D341Med (cell line): Measurements from ENCODE around the gene RARB.

Source experiments
- DNase-seq: peaks from one replicate; pipeline ENCODE4 v3.0.0; 2012; ENCODE audit warnings: low spot score

The RARB gene

DNA sequence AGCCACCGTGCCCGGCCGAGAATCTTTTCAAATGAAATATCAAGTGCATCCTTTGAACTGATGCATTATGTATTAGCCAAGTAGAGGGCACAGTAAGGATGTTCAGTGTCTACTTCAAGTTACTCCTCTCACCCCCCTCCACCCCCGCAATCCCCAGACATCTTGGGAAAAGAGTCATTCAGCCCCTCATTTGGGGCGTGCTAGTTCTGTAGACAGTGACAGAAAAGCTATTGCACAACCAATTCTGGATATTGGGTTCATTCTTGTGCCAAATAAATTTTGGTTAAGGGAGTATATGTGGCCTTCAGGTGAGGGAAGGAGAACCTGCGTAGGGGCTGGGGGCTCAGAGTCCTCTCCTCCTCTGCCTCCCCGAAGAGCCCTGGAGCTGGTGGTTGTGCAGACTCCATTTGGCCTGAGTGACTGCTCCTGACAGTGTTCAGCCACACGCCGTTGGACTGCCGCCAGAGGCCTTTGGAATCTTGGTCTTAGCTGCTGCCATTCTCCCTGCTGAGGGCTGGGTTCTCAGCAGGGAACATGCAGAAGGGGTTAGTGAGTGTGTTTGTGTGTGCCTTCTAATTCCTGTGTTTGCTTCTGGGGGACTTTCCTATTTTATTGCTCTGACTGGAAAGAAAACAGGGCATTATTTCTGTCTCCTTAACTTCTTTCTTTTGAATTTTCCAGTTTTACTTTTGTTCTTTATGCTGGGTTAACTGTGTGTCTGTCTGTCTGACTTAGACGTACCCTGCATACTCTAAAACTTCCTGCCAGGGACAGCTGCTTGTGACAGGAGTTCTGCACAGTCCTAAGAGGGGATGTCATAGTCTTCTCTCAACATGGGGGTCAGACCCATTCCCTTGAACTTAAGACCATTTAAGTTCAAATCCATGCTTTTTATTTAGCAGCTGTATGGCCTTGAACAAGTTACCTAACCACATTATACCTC is 21.0 kb downstream of the RARB start:
- peak; percentile 45 for DNase-seq

DNA sequence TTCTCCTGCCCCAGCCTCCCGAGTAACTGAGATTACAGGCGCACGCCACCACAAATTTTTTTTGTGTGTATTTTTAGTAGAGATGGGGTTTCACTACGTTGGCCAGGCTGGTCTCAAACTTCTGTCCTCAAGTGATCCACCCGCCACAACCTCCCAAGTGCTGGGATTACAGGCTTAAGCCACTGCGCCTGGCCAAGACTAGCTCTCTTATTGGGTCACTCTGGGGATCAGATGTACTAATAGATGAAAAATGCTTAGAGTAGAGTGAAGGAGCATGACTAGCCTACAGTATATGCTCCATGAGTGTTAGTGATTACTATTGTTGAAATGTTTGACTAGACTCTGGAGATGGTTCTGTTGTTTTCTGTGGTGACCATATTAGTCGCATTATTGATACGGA is 21.8 kb downstream of the RARB start:
- DNase-seq, result no peak

DNA sequence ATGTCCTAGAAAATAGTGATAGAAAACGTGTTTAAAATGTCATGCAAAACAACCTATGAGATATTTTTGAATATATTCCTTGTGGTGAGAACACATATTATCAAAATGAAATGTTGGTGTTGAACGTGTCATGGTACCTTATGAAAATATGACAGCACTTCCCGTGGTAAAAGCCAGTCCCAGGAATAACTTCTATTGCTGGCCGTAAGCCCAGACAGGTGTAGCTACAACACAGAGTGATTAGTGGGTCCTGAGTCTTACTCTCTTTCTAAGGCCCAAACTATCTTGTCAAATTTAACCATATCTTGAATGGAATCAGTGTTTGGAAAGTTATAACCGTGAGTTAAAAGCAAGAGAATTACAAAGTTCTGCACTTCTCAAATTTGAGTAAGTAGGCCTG is 24.1 kb downstream of the RARB start:
- no peak for DNase-seq

DNA sequence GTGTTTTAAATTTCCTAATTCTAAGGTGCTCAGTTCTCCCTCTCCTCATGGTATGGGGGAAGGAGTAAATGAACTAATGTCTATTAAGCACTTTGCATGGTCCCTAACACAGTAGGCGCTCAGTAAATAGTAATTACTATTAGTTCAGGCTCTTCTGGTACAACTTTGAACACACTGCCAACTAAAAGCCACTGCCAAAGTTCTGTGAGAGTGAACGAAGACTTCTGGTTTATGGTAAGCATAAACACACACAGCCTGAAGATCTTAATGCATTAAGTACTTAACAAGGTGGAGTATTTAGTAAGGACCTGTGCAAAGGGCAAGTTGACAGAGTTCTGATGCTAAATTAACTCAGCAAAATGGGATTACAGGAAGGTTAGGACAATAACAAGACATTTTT is 24.7 kb downstream of the RARB start:
- DNase-seq, result no peak

DNA sequence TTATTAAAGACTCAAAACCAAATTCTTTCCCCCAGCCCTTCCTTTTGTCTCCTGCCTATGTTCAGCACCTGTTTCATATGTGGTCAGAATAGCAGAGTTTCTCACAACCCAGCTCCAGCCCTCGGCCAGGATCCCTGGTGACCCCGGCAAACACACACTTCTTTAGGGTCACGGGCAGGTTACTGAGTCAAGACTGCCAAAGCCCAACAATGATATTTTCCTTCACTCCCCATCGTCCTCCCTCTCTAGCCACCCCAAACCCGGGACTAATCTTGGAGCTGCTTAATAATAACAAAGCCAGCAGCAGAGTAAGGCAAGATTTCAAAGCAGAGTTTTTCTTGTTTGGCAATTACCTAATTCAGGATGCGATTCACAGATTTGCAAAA is 25.5 kb downstream of the RARB start:
- no peak for DNase-seq

DNA sequence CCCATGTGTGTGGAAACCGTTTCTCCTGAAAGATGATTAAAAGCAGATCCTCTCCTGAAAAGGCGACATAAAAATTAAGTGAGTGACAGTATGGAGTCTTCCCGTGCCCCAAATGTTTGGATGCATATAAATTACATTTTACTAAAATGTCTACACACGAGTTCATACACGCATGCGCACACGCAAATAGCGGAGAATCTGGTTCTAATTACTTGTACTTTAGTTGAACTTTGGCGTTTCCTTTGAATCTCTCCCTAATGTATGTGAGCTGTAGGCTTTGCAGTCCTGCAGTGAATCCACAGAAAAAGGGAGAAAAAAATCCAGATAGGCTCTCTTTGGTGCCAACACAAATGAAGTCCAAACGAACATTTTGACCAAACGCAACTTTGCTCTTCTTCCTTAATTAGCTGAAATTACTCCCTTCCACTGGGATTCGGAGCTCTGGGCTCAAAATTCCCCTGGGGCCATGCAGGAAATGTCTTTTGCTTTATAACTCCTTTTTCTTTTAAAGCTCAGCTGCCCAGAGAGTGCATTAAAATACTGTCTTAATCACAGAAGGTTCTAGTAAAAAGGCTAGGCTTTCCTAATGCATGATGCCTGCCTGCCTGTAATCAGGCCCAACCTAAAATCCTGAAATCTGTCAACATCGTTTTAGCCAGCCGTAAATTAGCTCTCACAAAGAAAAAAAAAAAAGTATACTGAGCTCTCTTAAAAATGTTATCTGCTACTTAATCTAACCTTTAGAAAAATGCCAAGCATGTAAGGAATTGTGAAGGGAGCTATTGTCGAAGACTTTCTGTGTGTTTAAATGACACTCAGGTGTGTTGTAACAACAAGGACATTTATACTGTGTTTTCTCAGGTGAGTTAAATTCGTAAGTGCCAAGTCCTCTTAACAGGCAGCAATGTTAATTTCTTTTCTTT is 26.2 kb downstream of the RARB start:
- DNase-seq, result no peak

DNA sequence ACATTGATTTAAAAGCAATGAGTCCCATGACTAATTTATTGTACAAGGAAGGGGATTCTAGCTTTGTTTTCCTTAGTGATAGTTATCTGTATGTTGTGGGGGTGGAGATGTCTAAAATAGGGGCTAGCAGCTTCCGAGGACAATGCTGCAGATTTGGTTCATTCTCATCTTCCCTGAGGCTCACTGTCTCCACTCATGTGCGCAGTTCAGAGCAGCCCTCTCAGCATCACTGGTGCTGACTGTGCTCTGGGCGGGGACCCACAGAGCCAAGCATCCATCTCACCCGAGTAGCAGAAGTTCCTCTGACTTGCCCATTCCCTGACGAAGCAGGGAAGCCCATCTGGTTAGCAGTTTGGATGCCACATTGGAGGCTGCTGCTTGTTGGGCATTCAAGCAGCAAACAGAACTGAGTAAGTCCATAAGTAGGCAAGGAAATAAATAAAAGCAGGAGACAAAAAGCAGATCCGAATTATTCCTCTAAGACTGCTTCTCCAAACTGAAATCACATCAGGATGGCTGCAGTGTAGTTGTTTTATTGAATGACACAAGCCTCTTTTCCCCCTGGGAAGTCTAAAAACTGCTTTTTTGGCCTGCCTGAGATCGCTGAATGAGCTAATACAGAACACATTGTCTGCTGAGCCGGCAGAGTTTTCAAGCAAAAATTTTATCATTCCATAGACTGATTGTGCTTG is 27.5 kb downstream of the RARB start:
- no peak for DNase-seq

DNA sequence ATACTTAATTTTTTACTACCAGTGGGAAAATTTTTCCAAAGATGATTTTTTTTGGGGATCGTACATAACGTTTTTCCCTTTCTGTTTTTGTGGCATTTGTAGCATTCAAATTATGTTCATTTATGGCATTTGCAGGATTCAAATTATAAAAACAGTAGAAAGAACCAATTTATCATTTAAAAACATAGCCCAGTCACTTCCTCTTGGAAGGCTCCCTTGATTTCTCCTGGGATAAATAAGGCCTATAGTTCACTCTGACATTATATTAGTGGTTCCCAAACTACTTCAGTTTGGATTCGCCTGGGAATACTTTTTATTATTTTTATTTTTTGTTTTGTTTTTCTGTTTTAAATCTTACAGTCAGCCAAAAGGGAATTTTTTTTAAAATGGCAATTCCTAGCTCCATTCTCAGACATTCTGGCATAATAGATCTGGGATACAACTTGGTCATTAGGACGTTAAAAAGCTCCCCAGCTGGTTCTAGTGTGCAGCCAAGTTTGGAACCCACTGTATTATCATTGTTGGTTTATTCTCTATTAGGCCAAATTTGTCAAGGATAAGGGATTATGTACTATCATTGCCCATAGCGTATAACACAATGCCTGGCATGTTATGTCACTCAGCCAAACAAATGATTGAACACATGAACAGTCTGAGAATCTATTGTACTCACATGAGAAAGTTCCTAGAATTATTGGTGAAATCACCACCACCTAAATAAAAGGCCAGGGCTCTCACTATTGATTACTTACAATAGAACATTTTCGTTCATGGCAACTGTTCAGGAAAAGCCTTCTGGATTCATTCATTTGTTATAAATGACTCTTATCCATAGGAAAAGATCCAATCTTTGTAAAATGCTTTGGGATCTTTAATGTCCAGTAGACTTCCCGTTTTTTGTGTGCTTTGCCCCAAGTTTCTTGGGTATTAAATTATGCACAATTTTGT is 28.9 kb downstream of the RARB start:
- no peak for DNase-seq

DNA sequence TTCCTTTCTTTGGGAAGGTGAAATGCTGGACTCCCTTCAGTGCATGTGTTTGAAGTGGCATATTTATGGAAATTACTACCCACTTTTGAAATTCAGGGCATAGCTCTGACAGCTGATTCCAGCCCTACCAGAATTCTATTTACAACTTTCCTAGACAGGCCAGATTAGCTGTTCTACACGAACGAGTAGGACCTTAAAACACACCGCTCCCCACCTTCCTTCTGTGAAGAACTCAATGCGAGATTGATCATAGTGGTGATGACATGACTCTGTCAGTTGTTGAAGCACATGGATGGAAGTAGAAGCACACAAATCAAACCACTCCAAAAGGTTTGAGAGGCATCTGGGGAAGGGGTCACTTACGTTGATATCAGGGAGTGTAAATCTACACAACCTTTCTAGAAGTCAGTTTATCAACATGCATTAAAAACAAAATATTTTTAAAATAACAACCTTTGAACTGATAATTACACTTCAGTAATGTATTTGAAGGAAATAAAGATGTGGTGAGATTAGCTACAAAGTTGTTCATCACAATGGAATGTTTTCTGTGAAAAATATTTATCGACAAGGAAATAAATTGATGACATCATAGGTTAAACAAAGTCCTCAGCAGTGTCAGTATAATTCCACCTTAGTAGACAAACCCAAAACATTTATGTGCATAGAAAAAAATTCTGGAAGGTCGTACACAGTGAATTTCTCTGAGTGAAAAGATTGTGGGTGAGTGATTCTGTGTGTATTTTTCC is 29.8 kb downstream of the RARB start:
- DNase-seq, result no peak

DNA sequence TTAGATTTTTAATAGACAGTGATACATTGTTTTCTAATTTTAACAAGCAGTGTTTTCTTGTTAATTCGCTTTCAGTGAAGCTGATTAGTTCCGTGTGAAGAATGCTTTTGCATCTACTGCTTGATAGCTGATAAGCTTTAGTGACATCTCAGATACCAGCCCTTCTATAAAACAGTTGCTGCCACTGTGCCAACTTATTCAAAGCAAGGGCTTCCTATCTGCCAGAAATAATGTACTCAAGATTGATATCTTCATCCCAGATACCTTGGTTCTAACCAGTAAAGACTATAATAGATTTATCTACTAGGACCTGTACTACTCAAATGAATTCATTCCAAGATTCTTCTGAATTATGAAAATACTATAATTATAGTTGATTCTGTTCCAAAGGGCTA is 30.4 kb downstream of the RARB start:
- no peak for DNase-seq

DNA sequence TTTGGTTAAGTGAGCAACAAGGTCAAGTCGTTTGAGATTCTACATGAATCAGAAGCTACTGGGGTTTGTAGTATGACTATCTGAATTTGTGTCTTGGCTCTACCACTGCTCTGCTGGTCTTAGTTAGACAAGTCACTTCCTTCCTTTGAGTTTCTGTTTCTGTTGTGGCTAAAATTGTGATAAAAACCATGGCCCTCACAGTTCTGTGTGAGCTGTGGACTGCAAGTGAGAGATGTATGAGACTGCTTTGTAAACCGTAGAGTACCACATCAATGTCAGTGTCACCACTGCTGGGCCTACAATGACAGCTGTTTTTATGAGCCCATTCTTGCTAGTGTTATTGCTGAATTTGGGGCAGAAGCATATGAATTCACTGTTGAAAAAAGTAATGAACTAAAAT is 32.7 kb downstream of the RARB start:
- DNase-seq, result no peak

DNA sequence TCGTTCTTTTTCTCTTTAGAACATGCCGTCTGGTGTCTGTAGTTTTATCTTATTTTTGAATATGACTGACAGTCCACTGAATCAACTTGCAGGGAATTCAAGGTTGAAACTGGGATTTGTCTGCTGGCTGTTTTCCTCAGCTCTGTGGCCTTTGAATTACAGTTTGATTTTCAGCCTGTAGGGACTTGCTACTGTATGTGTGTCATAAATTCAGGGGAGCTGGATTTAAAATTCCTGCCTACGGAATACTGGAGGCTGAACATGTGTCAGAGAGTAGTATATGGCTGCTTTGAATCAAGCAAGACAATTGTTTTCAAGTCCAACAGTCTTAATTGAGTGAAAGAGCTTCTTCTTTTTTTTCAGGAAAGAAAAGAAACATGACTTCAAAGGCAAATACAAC is 33.9 kb downstream of the RARB start:
- no peak for DNase-seq

DNA sequence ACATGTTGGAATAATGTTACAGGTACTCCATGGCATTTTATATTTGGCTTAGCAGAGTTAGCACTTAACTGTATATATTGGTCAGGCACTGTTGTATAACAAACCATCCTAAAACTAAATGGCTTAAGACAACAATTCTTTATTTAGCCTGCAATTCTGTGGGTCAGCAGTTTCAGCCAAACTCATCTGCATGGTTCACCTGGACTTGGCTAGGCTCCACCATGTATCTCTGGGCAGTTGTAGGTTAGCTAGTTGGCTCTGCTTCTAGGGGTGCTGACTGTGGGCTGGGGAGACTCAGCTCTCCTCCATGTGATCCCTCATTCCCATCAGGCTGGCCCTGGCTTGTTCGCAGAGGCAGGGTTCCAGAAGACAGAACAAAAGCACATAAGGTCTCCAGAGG is 34.4 kb downstream of the RARB start:
- DNase-seq, result no peak

DNA sequence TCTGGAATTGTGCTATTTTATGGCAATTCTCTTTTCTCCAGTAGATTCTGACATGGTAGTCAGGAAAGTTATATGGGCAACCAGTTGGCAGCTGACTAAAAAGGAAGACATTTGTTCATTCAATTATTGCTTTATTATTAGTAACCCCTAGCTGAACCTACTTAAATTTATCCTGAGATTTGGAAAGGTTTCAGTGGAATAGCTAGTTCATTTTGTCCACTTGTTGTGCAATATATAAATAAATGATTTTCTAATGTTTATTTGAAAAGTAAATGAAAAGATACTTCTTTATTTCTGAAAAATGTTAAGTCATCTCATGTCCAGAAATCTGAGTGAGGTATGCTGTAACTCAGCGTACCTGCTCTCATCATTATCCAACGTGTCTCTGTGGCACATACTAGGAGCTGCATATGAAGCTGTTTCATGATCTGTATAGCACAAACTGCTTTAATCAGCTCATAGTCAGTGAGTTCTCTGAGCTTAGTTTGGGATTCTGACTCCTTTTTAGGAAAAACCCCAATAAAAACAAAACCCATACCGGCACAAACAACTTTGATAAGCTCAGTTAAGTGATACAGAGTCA is 35.9 kb downstream of the RARB start:
- no peak for DNase-seq

DNA sequence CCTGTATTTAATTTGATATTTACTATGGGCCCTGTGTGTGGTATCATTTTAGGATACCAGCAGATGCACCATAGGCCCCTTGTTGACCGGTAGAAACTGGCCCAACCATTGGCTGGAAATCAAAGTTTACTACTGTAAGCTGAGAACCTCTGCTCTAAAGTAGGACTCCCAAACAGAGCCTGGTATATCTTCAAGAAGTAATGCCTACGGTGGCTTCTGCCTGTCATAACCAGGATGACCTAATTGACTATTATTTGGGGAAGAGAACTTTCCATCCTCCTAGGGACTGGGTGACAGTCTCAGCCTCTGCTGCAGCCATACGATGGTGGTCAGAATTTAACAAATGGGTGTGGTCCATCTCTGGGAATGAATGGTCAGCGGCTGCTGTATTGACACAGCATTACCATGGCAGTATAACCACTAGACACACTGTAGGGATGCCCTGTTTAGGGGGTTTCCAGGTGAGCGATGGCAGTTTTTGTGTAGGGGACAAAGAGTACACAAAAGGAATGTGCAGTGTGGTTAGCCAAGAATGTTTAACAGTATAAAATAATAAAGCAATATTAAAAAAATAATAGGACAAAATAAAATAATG is 37.3 kb downstream of the RARB start:
- no peak for DNase-seq

DNA sequence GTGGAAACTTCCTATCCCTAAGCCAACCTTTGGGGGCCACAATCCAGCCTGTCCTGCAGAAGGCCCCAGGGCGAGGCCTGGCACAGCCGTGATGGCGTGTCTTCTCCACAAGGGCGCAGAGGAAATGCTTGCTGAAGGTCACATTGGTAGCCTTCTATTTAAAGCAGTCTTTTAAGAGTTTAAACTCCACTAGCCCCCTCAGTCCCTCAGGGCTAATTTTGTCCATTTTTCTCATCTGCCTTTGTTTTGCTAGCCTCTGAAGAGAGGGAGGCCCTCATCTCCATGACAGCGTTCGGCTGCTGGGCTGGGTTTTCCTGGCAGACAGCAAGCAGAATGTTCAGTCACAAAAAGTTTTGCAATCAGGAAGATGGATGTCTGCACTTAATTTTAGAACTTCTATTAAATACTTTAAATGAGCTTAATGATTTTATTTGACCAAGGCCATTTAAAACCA is 40.8 kb downstream of the RARB start:
- no peak for DNase-seq

DNA sequence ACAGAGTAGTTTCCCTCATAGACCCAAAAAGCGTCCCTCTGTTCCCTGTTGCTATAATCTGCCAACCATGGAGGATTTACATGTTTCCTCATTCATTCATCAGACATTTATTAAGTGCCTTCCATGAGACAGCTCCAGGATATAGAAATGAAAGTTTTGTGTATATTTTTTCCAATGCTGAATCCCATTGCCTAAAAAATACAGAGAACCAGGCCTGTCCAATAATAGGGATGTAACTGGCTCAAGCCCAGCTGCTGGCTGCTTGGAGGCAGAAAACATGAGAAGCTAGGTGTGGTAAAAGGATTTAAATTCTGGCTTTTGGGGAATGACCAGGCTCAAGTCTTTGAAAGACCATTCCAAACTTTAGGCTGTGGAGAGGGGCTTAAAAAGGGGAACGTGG is 41.5 kb downstream of the RARB start:
- no peak for DNase-seq

DNA sequence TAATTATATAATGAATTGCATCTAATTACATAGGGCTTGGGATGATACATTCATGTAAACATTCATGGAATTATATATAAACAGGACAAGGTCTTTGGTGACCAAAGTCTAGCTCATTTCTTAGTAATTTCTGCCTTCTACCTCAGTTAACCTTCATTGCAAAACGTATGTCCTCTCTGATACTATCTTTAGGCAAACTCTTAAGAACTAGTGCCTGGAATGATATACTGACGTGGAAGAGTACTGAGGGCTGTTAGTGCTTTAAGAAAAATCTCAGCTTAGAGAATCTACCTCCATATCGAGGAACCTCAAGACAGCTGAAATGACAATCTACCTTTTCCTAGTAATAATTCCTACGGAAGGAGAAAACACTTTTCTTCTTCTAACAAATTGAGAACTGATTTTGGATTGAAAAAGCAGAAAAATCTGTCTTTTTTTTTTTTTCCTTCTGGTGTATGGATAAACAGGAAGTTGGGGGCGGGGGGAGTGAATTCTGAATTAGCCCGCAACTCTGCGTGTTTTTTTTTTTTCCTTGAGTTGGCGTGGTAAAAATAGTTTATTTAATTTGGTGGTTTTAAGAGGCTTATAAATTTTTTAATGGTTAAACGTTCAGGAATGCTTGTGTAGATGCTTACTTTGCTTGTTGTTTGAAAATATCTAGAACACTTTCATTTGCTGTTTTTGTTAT is 43.2 kb downstream of the RARB start:
- DNase-seq, result no peak

DNA sequence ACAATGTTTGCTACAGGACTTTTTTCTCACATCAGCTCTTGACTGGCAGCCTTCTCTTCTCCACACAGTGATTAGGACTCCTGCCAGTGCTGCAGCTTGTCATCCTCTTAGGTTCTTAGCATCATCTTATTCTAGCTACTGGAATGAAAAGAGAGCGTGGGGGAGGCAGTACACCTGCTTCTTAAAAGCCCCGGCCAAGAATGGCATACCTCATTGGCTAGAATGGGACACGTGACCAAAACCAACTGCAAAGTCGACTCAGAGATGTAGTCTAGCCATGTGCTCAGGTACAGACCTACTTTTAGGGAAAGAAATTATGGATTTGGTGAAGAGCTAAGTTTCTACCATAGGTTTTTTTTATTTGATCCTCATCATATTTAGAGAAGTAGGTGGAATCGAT is 44.1 kb downstream of the RARB start:
- DNase-seq, result no peak
